22Rv1 (cell line): ENCODE data around the gene GABRR2.

Experiments
- H3K27ac ChIP-seq: fragments of 450-650 bp; 2 replicates; pipeline ENCODE4 v1.5.1; 2017
- CTCF ChIP-seq: fragments of 450-650 bp; IDR thresholded peaks from 2 replicates; pipeline ENCODE4 v1.5.1; 2017; ENCODE audit warnings: mild to moderate bottlenecking
- ZFX ChIP-seq: fragments of 450-650 bp; IDR thresholded peaks from 2 replicates; pipeline ENCODE4 v1.6.1; 2017; ENCODE audit warnings: antibody characterized with exemption, borderline replicate concordance

Gene GABRR2

GRCh38 chr6:89328976-89329375 is 13.9 kb upstream of the GABRR2 start:
- no peak overlapping the region for H3K27ac ChIP-seq
- TF ChIP-seq ZFX (no peak), CTCF (no peak)

- H3K27ac ChIP-seq, result no peak overlapping the region
- TF ChIP-seq CTCF (no peak), ZFX (no peak)
These were observed 9.2 kb upstream of the GABRR2 start for GRCh38 chr6:89324304-89324703.

GRCh38 chr6:89323511-89323971 is 8.4 kb upstream of the GABRR2 start:
- TF ChIP-seq ZFX (no peak), CTCF (no peak)
- no peak overlapping the region for H3K27ac ChIP-seq

- no peak overlapping the region for H3K27ac ChIP-seq
- no peak for TF ChIP-seq ZFX
- no peak for TF ChIP-seq CTCF
These were observed 6.3 kb upstream of the GABRR2 start for GRCh38 chr6:89321131-89321970.

- TF ChIP-seq CTCF, result no peak
- no peak for TF ChIP-seq ZFX
These were observed 5.0 kb upstream of the GABRR2 start for GRCh38 chr6:89320012-89320559.

GRCh38 chr6:89317067-89317466 is 2.0 kb upstream of the GABRR2 start:
- H3K27ac ChIP-seq, result no peak overlapping the region
- TF ChIP-seq ZFX (no peak), CTCF (no peak)

More at GRCh38 chr6:89320012-89320559, 5.0 kb upstream of the GABRR2 start:
- H3K27ac ChIP-seq, result no peak overlapping the region

GRCh38 chr6:89314692-89315091 is 407 bp downstream of the GABRR2 start:
- H3K27ac ChIP-seq, result no peak overlapping the region
- TF ChIP-seq ZFX (no peak), CTCF (no peak)
